ENCODE measurements around the gene CMTM6. TPM values are rescaled to one million over a fixed set of nuclear protein-coding genes. Genes with fewer than 3 reads are reported as not detected.

Gene CMTM6
- total and polyA plus RNA-seq, 2 of the 8 experiments (the other 6 are each of a cell fraction or from before 2014, with no cell fraction given), result 24.0 to 51.5 TPM

GRCh38 chr3:32434206-32434605 is 68.4 kb downstream of the CMTM6 start:
- Histone ChIP-seq H2AFZ (ENCODE audit: low read length) (no peak overlapping the region), H3K4ac (replicated peaks; ENCODE audit: insufficient read length, low read depth, low read length) (no peak overlapping the region), H4K91ac (replicated peaks; ENCODE audit: insufficient read length, low read length) (no peak overlapping the region), H4K20me1 (replicated peaks in 1 of 2; ENCODE audit: control insufficient read depth in 1 of 2, insufficient read depth in 2 of 2, low read length in 2 of 2) (peaks cover 0 to 3% of the 10 kb centered on the region in 2 experiments), H3K27ac (ENCODE audit: low read depth, low read length) (no peak overlapping the region), H2BK12ac (ENCODE audit: low read depth, low read length) (no peak overlapping the region), H3K9ac (replicated peaks in 1 of 4; ENCODE audit: extremely low read depth in 1 of 4, low read depth in 3 of 4, low read length in 3 of 4) (no peak overlapping the region), H2BK5ac (ENCODE audit: low read depth, low read length) (no peak overlapping the region), H3K36me3 (ENCODE audit: control insufficient read depth in 2 of 4, insufficient read depth in 4 of 4, low read length in 3 of 4) (no peaks in the 10 kb centered on the region), H3K4me2 (ENCODE audit: insufficient read depth in 1 of 2, low read depth in 2 of 2, low read length in 2 of 2) (no peak overlapping the region), H3K18ac (ENCODE audit: extremely low read depth, low read length) (no peak overlapping the region), H3K79me2 (ENCODE audit: control insufficient read depth in 1 of 2, insufficient read depth in 2 of 2, low read length in 2 of 2) (peaks cover 0 to 8% of the 10 kb centered on the region in 2 experiments; a peak in 1 of 4 replicates), H4K8ac (ENCODE audit: extremely low read depth, insufficient read depth, low read length) (no peak overlapping the region), H2AK5ac (ENCODE audit: low read depth, low read length) (no peak overlapping the region), H3K4me1 (replicated peaks in 1 of 4; ENCODE audit: control insufficient read depth in 3 of 4, insufficient read depth in 4 of 4, low read length in 3 of 4) (peaks cover 0 to 5% (median 3%) of the 10 kb centered on the region in 4 experiments; a peak in 2 of 7 replicates), H3K79me1 (ENCODE audit: low read depth, low read length) (peaks cover 2% of the 10 kb centered on the region; the same call in 1 of the 2 replicates), H3K56ac (replicated peaks; ENCODE audit: insufficient read length, low read depth, low read length) (no peak overlapping the region), H3K9me3 (ENCODE audit: insufficient read depth in 2 of 2, low read depth in 1 of 2, low read length in 1 of 2) (no peaks in the 10 kb centered on the region), H3K23me2 (ENCODE audit: low read depth, low read length) (no peaks in the 10 kb centered on the region), H3K27me3 (replicated peaks in 1 of 4; ENCODE audit: control insufficient read depth in 3 of 4, extremely low read depth in 1 of 4, insufficient read depth in 3 of 4, low read length in 3 of 4) (no peaks in the 10 kb centered on the region), H3K14ac (ENCODE audit: insufficient read length) (no peak overlapping the region), H4K5ac (ENCODE audit: insufficient read length, low read depth, low read length) (no peak overlapping the region), H3K23ac (ENCODE audit: insufficient read length) (no peak overlapping the region), H3K4me3 (ENCODE audit: extremely low read depth in 1 of 4, insufficient read depth in 2 of 4, low read depth in 3 of 4, low read length in 4 of 4) (no peak overlapping the region), H2BK120ac (replicated peaks; ENCODE audit: low read depth, low read length) (no peak overlapping the region), H2BK15ac (ENCODE audit: low read length) (no peak overlapping the region), H2BK20ac (ENCODE audit: low read length) (no peak overlapping the region)
- POLR2A ChIA-PET (ENCODE audit: partially characterized antibody), result interaction anchor here (0.9 kb wide), 1 partner anchor 11 kb away, joined by 5 read pairs; no protein-coding TSS in a partner anchor
- DNase-seq (ENCODE audit: low read depth in 1 of 2, low spot score in 2 of 2) (no peak), FAIRE-seq (no peak)
- no peak for TF ChIP-seq CEBPB (IDR thresholded peaks at IDR 0.05; ENCODE audit: low read depth, low read length)
- TF ChIP-seq SAP30 (IDR thresholded peaks at IDR 0.05; ENCODE audit: insufficient read depth, insufficient replicate concordance, low read length), result no peak
- CTCF ChIA-PET (ENCODE audit: partially characterized antibody), result interaction anchor here (0.6 to 1.8 kb wide), 6 partner anchors 8 to 710 kb away, joined by 3 to 8 read pairs (median 3); no protein-coding TSS in a partner anchor
- 91% methylated on average over 4 of the region's 4 CpGs; no CpG with 5 or more reads in 1 of the 2 experiments for WGBS, 2 experiments (ENCODE audit: extremely low coverage in 1 of 2, insufficient coverage in 1 of 2, insufficient read length in 1 of 2, insufficient replicate concordance in 2 of 2, low coverage in 1 of 2, low lambda C conversion rate in 2 of 2, missing lambda C conversion rate in 1 of 2)

Measured in H1 (cell line).